SK-N-SH (cell line): ENCODE results near the gene TSKS. TPM values are rescaled to one million over a fixed set of nuclear protein-coding genes. Genes with fewer than 3 reads are reported as not detected.

Experiments used
- CTCF ChIA-PET: fragments of 300-600, 350-600 bp; formaldehyde crosslinking; extraction: SDS; loops from one replicate; lab custom pipeline; 2021; lab: Yijun Ruan, JAX
- POLR2A ChIA-PET: fragments of 350-600 bp; sonication (Branson Sonifier 250); formaldehyde crosslinking; extraction: SDS; loops from one replicate; lab custom pipeline; 2020; ENCODE audit warnings: antibody characterized with exemption, inconsistent platforms; lab: Yijun Ruan, JAX
- DNase-seq: peaks from one replicate; pipeline ENCODE4 v3.0.0; 2012
- H2AFZ ChIP-seq: fragments of 200-600 bp; sonication (generic); 2 replicates; pipeline ENCODE4 v1.8.1; 2016; ENCODE audit warnings: antibody characterized with exemption, mild to moderate bottlenecking, low read depth
- H3F3A ChIP-seq: fragments of 200-600 bp; sonication (generic); replicated peaks from 2 replicates; pipeline ENCODE3; 2016; ENCODE audit warnings: antibody characterized with exemption, mild to moderate bottlenecking; ENCODE audit not compliant: insufficient read depth
- H3K27ac ChIP-seq, 2 experiments: fragments of 200-500 bp in 1 of 2; fragments of 200-600 bp in 1 of 2; sonication (Bioruptor generic) in 1 of 2; sonication (generic), shearing (Covaris generic) in 1 of 2; 2 replicates each; pipeline versions ENCODE4 v1.5.1 to v1.6.1; 2014 to 2016; ENCODE audit warnings: low read depth in 2 of 2, inconsistent platforms in 1 of 2, low read length in 1 of 2, mild to moderate bottlenecking in 1 of 2, mixed read lengths in 1 of 2
- H3K27me3 ChIP-seq: fragments of 200-600 bp; sonication (generic), shearing (Covaris generic); 2 replicates; pipeline ENCODE4 v1.6.1; 2016; ENCODE audit warnings: mixed run types; ENCODE audit not compliant: insufficient read depth
- H3K36me3 ChIP-seq, 2 experiments: fragments of 200-500 bp in 1 of 2; fragments of 200-600 bp in 1 of 2; sonication (Bioruptor generic) in 1 of 2; sonication (generic) in 1 of 2; replicated peaks in 1 of 2; 2 replicates each; pipeline versions ENCODE3 to v1.5.1; 2014 to 2016; ENCODE audit warnings: low read length in 1 of 2, mild to moderate bottlenecking in 1 of 2; ENCODE audit not compliant: insufficient read depth in 2 of 2, control insufficient read depth in 1 of 2
- H3K4me1 ChIP-seq, 2 experiments: fragments of 200-500 bp in 1 of 2; fragments of 200-600 bp in 1 of 2; sonication (Bioruptor generic) in 1 of 2; sonication (generic), shearing (Covaris generic) in 1 of 2; 2 replicates each; pipeline versions ENCODE4 v1.5.1 to v1.6.1; 2014 to 2016; ENCODE audit warnings: low read depth in 1 of 2, low read length in 1 of 2, mixed run types in 1 of 2; ENCODE audit not compliant: insufficient read depth in 2 of 2, control insufficient read depth in 1 of 2
- H3K4me2 ChIP-seq: fragments of 200-600 bp; sonication (generic), shearing (Covaris generic); 2 replicates; pipeline ENCODE4 v1.6.1; 2017; ENCODE audit warnings: mixed run types
- H3K4me3 ChIP-seq, 2 experiments: fragments of 200-500 bp in 1 of 2; fragments of 200-600 bp in 1 of 2; sonication (Bioruptor generic) in 1 of 2; sonication (generic), shearing (Covaris generic) in 1 of 2; 2 replicates each; pipeline versions ENCODE4 v1.5.1 to v1.8.1; 2014 to 2016; ENCODE audit warnings: low read depth in 2 of 2, inconsistent platforms in 1 of 2, low read length in 1 of 2, mild to moderate bottlenecking in 1 of 2, mixed read lengths in 1 of 2, moderate library complexity in 1 of 2
- H3K79me2 ChIP-seq: fragments of 200-600 bp; sonication (generic); 2 replicates; pipeline ENCODE4 v1.8.1; 2017; ENCODE audit warnings: mild to moderate bottlenecking; ENCODE audit not compliant: insufficient read depth
- H3K9ac ChIP-seq: fragments of 200-600 bp; sonication (generic); 2 replicates; pipeline ENCODE4 v1.6.1; 2017; ENCODE audit warnings: mixed run types
- H3K9me2 ChIP-seq: fragments of 200-600 bp; sonication (generic); 2 replicates; pipeline ENCODE4 v1.6.1; 2017; ENCODE audit warnings: mixed run types
- H3K9me3 ChIP-seq: fragments of 200-600 bp; sonication (generic); 2 replicates; pipeline ENCODE4 v1.6.1; 2017; ENCODE audit warnings: mixed run types, mild to moderate bottlenecking, moderate library complexity
- H4K20me1 ChIP-seq: fragments of 200-600 bp; sonication (generic); 2 replicates; pipeline ENCODE4 v1.6.1; 2017; ENCODE audit warnings: mild to moderate bottlenecking, mixed run types; ENCODE audit not compliant: insufficient read depth
- CHD2 ChIP-seq: fragments of 150-350 bp; IDR thresholded peaks from 2 replicates; pipeline ENCODE4 v1.6.1; 2018; ENCODE audit warnings: low read length; ENCODE audit not compliant: partially characterized antibody
- EP300 ChIP-seq, 2 experiments: IDR thresholded peaks; 2 replicates each; pipeline versions ENCODE4 v1.4.0 to v1.6.1; 2012; ENCODE audit warnings: borderline replicate concordance in 1 of 2, low read depth in 1 of 2, low read length in 1 of 2
- EZH2phosphoT487 ChIP-seq: fragments of 200-600 bp; sonication (generic); IDR thresholded peaks from 2 replicates; pipeline ENCODE4 v1.6.1; 2017; ENCODE audit warnings: low read depth, mixed run types, mild to moderate bottlenecking, antibody characterized with exemption, moderate library complexity, borderline replicate concordance
- FOSL2 ChIP-seq: IDR thresholded peaks from 2 replicates; pipeline ENCODE4 v1.4.0; 2012; ENCODE audit warnings: low read depth, mild to moderate bottlenecking, moderate library complexity, borderline replicate concordance
- FOXJ3 ChIP-seq: sonication (generic); formaldehyde crosslinking; IDR thresholded peaks from 2 replicates; pipeline ENCODE4 v1.5.1; 2020; ENCODE audit warnings: mild to moderate bottlenecking, missing genetic modification reagents
- FOXM1 ChIP-seq: IDR thresholded peaks from 2 replicates; pipeline ENCODE4 v1.4.0; 2012; ENCODE audit warnings: low read depth, mild to moderate bottlenecking
- GABPA ChIP-seq: IDR thresholded peaks from 2 replicates; pipeline ENCODE4 v1.4.0; 2012; ENCODE audit warnings: low read depth, mild to moderate bottlenecking
- IRF3 ChIP-seq: fragments of 150-350 bp; IDR thresholded peaks from 2 replicates; pipeline ENCODE4 v1.6.1; 2016; ENCODE audit warnings: mild to moderate bottlenecking, low read depth, low read length
- JUND ChIP-seq: IDR thresholded peaks from 2 replicates; pipeline ENCODE4 v1.4.0; 2012
- PBX3 ChIP-seq: IDR thresholded peaks from 2 replicates; pipeline ENCODE4; 2012
- POLR2AphosphoS5 ChIP-seq: IDR thresholded peaks from 2 replicates; pipeline ENCODE4 v1.6.1; 2012; ENCODE audit warnings: low read depth, low read length
- RAD21 ChIP-seq: IDR thresholded peaks from 2 replicates; pipeline ENCODE4 v1.6.1; 2012; ENCODE audit warnings: mild to moderate bottlenecking, low read length
- RFX5 ChIP-seq: IDR thresholded peaks from 2 replicates; pipeline ENCODE4 v1.6.1; 2012; ENCODE audit warnings: mild to moderate bottlenecking, improper control_type of control experiment, low read length
- RXRA ChIP-seq: IDR thresholded peaks from 2 replicates; pipeline ENCODE4 v1.4.0; 2012; ENCODE audit warnings: low read depth, mild to moderate bottlenecking, borderline replicate concordance
- SMC3 ChIP-seq: IDR thresholded peaks from 2 replicates; pipeline ENCODE4 v1.6.1; 2012; ENCODE audit warnings: low read depth, low read length, improper control_type of control experiment
- USF1 ChIP-seq: IDR thresholded peaks from 2 replicates; pipeline ENCODE4 v1.4.0; 2012; ENCODE audit warnings: low read depth, borderline replicate concordance
- USF2 ChIP-seq: fragments of 150-350 bp; IDR thresholded peaks from 2 replicates; pipeline ENCODE4 v1.6.1; 2017; ENCODE audit warnings: antibody characterized with exemption, low read length, low read depth, borderline replicate concordance
- ZBTB33 ChIP-seq: IDR thresholded peaks from 2 replicates; pipeline ENCODE4 v1.4.0; 2012; ENCODE audit warnings: low read depth, borderline replicate concordance
- WGBS: methylation state at CpG from one replicate; pipeline ENCODE4 v1.1.6; 2017; ENCODE audit warnings: low lambda C conversion rate; 5-methylcytosine and 5-hydroxymethylcytosine counted together
- polyA plus RNA-seq, 3 experiments: library from polyadenylated mRNA; depleted of rRNA; stranded (reverse); fragments of >200 nt; gene quantifications; 2 replicates each; pipeline ENCODE4 v1.2.3, GENCODE V29; 2012

Gene TSKS
- polyA plus RNA-seq, 1 of the 3 experiments (the other 2 are of a cell fraction), result not detected

- TF ChIP-seq RXRA (no peak), EP300 (IDR thresholded peaks at IDR 0.05; ENCODE audit: borderline replicate concordance in 1 of 2, low read depth in 1 of 2, low read length in 1 of 2) (no peak), RAD21 (no peak), CHD2 (no peak), USF1 (no peak), FOXM1 (no peak), EZH2phosphoT487 (no peak), SMC3 (no peak), RFX5 (no peak), POLR2AphosphoS5 (no peak), USF2 (no peak), GABPA (no peak), ZBTB33 (no peak), FOXJ3 (CRISPR knock-in tag) (no peak), PBX3 (no peak), FOSL2 (no peak), IRF3 (no peak), JUND (no peak)
- DNase-seq, result no peak
- Histone ChIP-seq H3K9me2 (no peaks in the 10 kb centered on the region), H3K9me3 (no peaks in the 10 kb centered on the region), H3F3A (peaks cover 4% of the 10 kb centered on the region), H4K20me1 (no peaks in the 10 kb centered on the region), H2AFZ (no peak overlapping the region), H3K4me2 (no peak overlapping the region), H3K27me3 (no peaks in the 10 kb centered on the region), H3K4me3 (no peak overlapping the region), H3K27ac (no peak overlapping the region), H3K4me1 (no peaks in the 10 kb centered on the region), H3K36me3 (peaks cover 13 to 14% of the 10 kb centered on the region in 2 experiments), H3K9ac (no peak overlapping the region), H3K79me2 (peaks cover 14% of the 10 kb centered on the region; the same call in 1 of the 2 replicates)
- no CpG with 5 or more reads among the region's 10 CpGs for WGBS
- CTCF ChIA-PET, result no interaction called here
- POLR2A ChIA-PET, result no interaction called here
These were observed 25.8 kb upstream of the TSKS start for GRCh38 chr19:49788857-49789256.
